Lower lobe of right lung (tissue), 2 donors: ENCODE data around the gene SARS1. TPM values are rescaled to one million over a fixed set of nuclear protein-coding genes. Genes with fewer than 3 reads are reported as not detected.

ENCODE experiments used
- ATAC-seq, 2 donors: fragments of 200-7000 bp; cut with Tn5 transposase; one replicate each; pipeline ENCODE4 v1.9.1; 2020 to 2022; ENCODE audit warnings: mild to moderate bottlenecking in 2 of 2, moderate library complexity in 2 of 2
- DNase-seq: peaks from one replicate; pipeline ENCODE4 v3.0.0-alpha.2; 2020
- H3K27ac ChIP-seq: fragments of 200-600 bp; one replicate; pipeline ENCODE4 v1.8.0; 2022
- H3K27me3 ChIP-seq: fragments of 200-600 bp; one replicate; pipeline ENCODE4 v1.8.0; 2022; ENCODE audit warnings: low read depth
- H3K36me3 ChIP-seq: fragments of 200-600 bp; one replicate; pipeline ENCODE4 v1.8.0; 2022; ENCODE audit warnings: mild to moderate bottlenecking
- H3K4me1 ChIP-seq: fragments of 200-600 bp; one replicate; pipeline ENCODE4 v1.8.0; 2022
- H3K4me3 ChIP-seq: fragments of 200-600 bp; one replicate; pipeline ENCODE4 v1.8.0; 2022; ENCODE audit warnings: mild to moderate bottlenecking
- H3K9me3 ChIP-seq: fragments of 200-600 bp; one replicate; pipeline ENCODE4 v1.8.0; 2022
- intact Hi-C: fragments of 100-400 bp; cut with DNase I; formaldehyde crosslinking; loops from one replicate; pipeline ENCODE4 v1.11.0; 2022
- total RNA-seq: library from RNA; stranded (reverse); fragmentation: NEBNext Ultra II Directional; extraction: Animal tissue kit (Norgen Biotek cat#: 25700); gene quantifications from one replicate; pipeline ENCODE4 v1.2.1, GENCODE V29; 2021
- TF ChIP-seq, protein P1 (sequence below): fragments of 200-600 bp; IDR thresholded peaks from one replicate; pipeline ENCODE4 v1.8.0; 2022; ENCODE audit warnings: antibody characterized with exemption, mild to moderate bottlenecking
- donor health status: DM: no; HTN: yes; CAD: no; lungs with severe emphysema.

SARS1 gene
- total RNA-seq, 1 donor from 2014 or later = 188 TPM

DNA sequence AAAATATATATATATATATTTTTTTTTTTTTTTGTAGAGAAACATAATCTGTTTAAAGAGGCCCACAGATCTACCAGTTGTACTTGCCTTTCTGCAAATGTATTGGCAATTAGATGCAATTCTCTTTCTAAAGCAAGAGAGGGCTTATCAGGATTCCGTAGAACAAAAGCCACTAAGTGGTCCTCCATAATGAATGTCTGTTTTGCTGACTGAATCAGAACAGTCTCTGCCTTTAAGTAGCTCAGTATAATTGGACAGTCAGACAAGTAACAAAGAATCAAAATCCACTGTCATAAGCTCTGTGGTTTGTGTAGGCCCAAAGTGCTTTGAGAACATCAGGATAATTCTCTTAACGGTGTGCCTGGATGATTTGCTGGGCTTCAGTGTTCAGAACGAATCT is 17.3 kb downstream of the SARS1 start:
- H3K36me3 ChIP-seq = peaks cover 93% of the 10 kb centered on the region
- no peak for ATAC-seq
- TF ChIP-seq, protein P1, sequence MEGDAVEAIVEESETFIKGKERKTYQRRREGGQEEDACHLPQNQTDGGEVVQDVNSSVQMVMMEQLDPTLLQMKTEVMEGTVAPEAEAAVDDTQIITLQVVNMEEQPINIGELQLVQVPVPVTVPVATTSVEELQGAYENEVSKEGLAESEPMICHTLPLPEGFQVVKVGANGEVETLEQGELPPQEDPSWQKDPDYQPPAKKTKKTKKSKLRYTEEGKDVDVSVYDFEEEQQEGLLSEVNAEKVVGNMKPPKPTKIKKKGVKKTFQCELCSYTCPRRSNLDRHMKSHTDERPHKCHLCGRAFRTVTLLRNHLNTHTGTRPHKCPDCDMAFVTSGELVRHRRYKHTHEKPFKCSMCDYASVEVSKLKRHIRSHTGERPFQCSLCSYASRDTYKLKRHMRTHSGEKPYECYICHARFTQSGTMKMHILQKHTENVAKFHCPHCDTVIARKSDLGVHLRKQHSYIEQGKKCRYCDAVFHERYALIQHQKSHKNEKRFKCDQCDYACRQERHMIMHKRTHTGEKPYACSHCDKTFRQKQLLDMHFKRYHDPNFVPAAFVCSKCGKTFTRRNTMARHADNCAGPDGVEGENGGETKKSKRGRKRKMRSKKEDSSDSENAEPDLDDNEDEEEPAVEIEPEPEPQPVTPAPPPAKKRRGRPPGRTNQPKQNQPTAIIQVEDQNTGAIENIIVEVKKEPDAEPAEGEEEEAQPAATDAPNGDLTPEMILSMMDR = no peak

GRCh38 chr1:109235137-109235536 is 21.4 kb downstream of the SARS1 start:
- Histone ChIP-seq H3K27ac (no peak overlapping the region), H3K4me3 (no peak overlapping the region), H3K9me3 (no peaks in the 10 kb centered on the region), H3K27me3 (no peaks in the 10 kb centered on the region), H3K36me3 (peaks cover 94% of the 10 kb centered on the region), H3K4me1 (peaks cover under 1% of the 10 kb centered on the region)
- no peak for DNase-seq
- no peak for ATAC-seq
- intact Hi-C loops = no loop called here
- TF ChIP-seq, protein P1 = no peak

More for the DNA sequence above, 17.3 kb downstream of the SARS1 start:
- intact Hi-C loops = no loop called here
- no peaks in the 10 kb centered on the region for H3K4me1 ChIP-seq
- H3K4me3 ChIP-seq = no peak overlapping the region
- DNase-seq = no peak
- H3K27ac ChIP-seq = no peak overlapping the region
- no peaks in the 10 kb centered on the region for H3K9me3 ChIP-seq
- no peaks in the 10 kb centered on the region for H3K27me3 ChIP-seq

DNA sequence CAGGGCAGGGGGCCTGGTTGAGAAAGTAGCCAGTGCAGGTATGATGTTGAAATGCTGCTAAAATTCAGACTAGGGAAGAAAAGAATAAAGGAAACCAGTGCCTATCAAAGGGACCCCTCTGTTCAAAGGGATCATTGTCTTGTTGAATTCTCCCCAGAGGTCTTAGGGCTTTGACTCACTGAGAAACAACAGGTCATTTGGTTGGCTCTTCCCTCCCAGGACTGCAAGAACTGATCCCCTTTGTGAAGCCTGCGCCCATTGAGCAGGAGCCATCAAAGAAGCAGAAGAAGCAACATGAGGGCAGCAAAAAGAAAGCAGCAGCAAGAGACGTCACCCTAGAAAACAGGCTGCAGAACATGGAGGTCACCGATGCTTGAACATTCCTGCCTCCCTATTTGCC is 23.8 kb downstream of the SARS1 start:
- TF ChIP-seq, protein P1 = no peak
- ATAC-seq = no peak
- H3K36me3 ChIP-seq = peaks cover 70% of the 10 kb centered on the region
- no peaks in the 10 kb centered on the region for H3K27me3 ChIP-seq
- DNase-seq = no peak
- intact Hi-C loops = no loop called here
- no peak overlapping the region for H3K27ac ChIP-seq
- H3K9me3 ChIP-seq = no peaks in the 10 kb centered on the region
- no peak overlapping the region for H3K4me3 ChIP-seq
- peaks cover 24% of the 10 kb centered on the region for H3K4me1 ChIP-seq

GRCh38 chr1:109238382-109238781 is 24.7 kb downstream of the SARS1 start:
- H3K4me1 ChIP-seq = peaks cover 24% of the 10 kb centered on the region
- TF ChIP-seq, protein P1 = no peak
- DNase-seq (no peak), ATAC-seq (no peak)
- no peaks in the 10 kb centered on the region for H3K27me3 ChIP-seq
- no peaks in the 10 kb centered on the region for H3K9me3 ChIP-seq
- H3K27ac ChIP-seq = no peak overlapping the region
- intact Hi-C loops = no loop called here
- peaks cover 62% of the 10 kb centered on the region for H3K36me3 ChIP-seq
- H3K4me3 ChIP-seq = no peak overlapping the region

DNA sequence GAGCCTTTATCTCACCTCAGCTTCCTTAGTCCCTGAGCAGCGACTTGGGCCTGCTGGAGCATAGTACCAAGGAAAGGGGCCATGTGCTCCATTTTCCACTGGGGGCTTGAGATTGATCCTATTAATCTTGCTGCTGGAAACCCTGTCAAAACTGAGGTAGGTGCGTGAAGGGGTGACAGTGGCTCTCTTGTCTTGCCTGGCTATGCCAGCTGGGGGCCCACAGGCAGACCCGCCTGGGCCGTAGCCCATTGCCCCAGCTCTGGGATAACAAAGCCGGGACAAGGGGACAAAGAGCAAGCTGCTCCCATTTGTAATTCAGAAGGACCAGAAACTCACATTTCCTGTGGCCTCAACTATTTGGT is 25.3 kb downstream of the SARS1 start:
- Histone ChIP-seq H3K27me3 (no peaks in the 10 kb centered on the region), H3K4me3 (no peak overlapping the region), H3K9me3 (no peaks in the 10 kb centered on the region), H3K27ac (no peak overlapping the region), H3K4me1 (peaks cover 24% of the 10 kb centered on the region), H3K36me3 (peaks cover 55% of the 10 kb centered on the region)
- intact Hi-C loops = no loop called here
- ATAC-seq = no peak
- TF ChIP-seq, protein P1 = no peak
- no peak for DNase-seq
